Stimulated activated naive B cell treated with anti-CD40 and anti-IgM and Interleukin-4, amounts not matched to agents 10 μg/mL and 1 μg/mL and 100 μg/mL, for 72 hours (primary cell): Measurements from ENCODE around the gene YJU2.

Source experiments
- ATAC-seq, 2 donors: fragments of 150-1000 bp; cut with Tn5 transposase; replicated peaks; 2 replicates each; pipeline ENCODE4 v1.10.0; 2021; ENCODE audit warnings: moderate library complexity in 1 of 2
- DNase-seq: peaks from one replicate; pipeline ENCODE4 v3.0.0; 2021
- H3K27ac Mint-ChIP-seq: one replicate; pipeline ENCODE4 v1.8.0; 2022; ENCODE audit warnings: mild to moderate bottlenecking, mixed read lengths
- H3K27me3 Mint-ChIP-seq, 2 donors: one replicate each; pipeline ENCODE4 v1.8.0; 2022; ENCODE audit warnings: mixed read lengths in 2 of 2
- H3K36me3 Mint-ChIP-seq, 2 donors: one replicate each; pipeline ENCODE4 v1.8.0; 2022; ENCODE audit warnings: mixed read lengths in 2 of 2, mild to moderate bottlenecking in 1 of 2
- H3K4me1 Mint-ChIP-seq, 2 donors: one replicate each; pipeline ENCODE4 v1.8.0; 2022; ENCODE audit warnings: mixed read lengths in 2 of 2, mild to moderate bottlenecking in 1 of 2
- H3K4me3 Mint-ChIP-seq, 2 donors: one replicate each; pipeline ENCODE4 v1.8.0; 2022; ENCODE audit warnings: mild to moderate bottlenecking in 2 of 2, mixed read lengths in 2 of 2, moderate library complexity in 1 of 2
- H3K9me3 Mint-ChIP-seq, 2 donors: one replicate each; pipeline ENCODE4 v1.8.0; 2022; ENCODE audit warnings: mixed read lengths in 2 of 2, mild to moderate bottlenecking in 1 of 2

Gene YJU2

GRCh38 chr19:4304538-4305256 lies 57.8 kb downstream of the YJU2 start, which contains the start of gene FSD1:
Gene FSD1 (plus strand): TSS chr19:4304598. CDS start chr19:4304747, 149 bp downstream.
- H3K27me3 Mint-ChIP-seq, result peaks cover 28 to 29% of the 10 kb centered on the region in 2 donors
- peak within 1 kb of the TSS; percentile 72 to 82 for H3K4me3 Mint-ChIP-seq
- no peaks in the 10 kb centered on the region for H3K9me3 Mint-ChIP-seq
- peak; percentile 71 for DNase-seq
- peaks cover 5 to 11% of the 10 kb centered on the region in 2 donors for H3K4me1 Mint-ChIP-seq
- H3K27ac Mint-ChIP-seq, result peak within 1 kb of the TSS; percentile 69
- H3K36me3 Mint-ChIP-seq, result peaks cover 1 to 4% of the 10 kb centered on the region in 2 donors
- peak; percentile 98 to 99 for ATAC-seq

GRCh38 chr19:4305257-4305612 lies 58.4 kb downstream of the YJU2 start:
- Mint-ChIP-seq H3K4me3 (peak overlapping the region; percentile 72 to 82), H3K27ac (peak overlapping the region; percentile 69)

GRCh38 chr19:4305659-4306058 lies 58.8 kb downstream of the YJU2 start:
- H3K27ac Mint-ChIP-seq, result peak overlapping the region; percentile 69
- no peaks in the 10 kb centered on the region for H3K9me3 Mint-ChIP-seq
- peak overlapping the region; percentile 72 to 82 for H3K4me3 Mint-ChIP-seq

More at GRCh38 chr19:4305257-4305612, 58.4 kb downstream of the YJU2 start:
- ATAC-seq (no peak), DNase-seq (no peak)
- H3K36me3 Mint-ChIP-seq, result peaks cover 1 to 4% of the 10 kb centered on the region in 2 donors
- peaks cover 28 to 29% of the 10 kb centered on the region in 2 donors for H3K27me3 Mint-ChIP-seq
- H3K4me1 Mint-ChIP-seq, result peaks cover 5 to 11% of the 10 kb centered on the region in 2 donors
- no peaks in the 10 kb centered on the region for H3K9me3 Mint-ChIP-seq

GRCh38 chr19:4310247-4311121 lies 63.6 kb downstream of the YJU2 start:
- Mint-ChIP-seq H3K27ac (no peak overlapping the region), H3K27me3 (peaks cover 7 to 9% of the 10 kb centered on the region in 2 donors), H3K36me3 (peaks cover 1 to 4% of the 10 kb centered on the region in 2 donors), H3K4me1 (peaks cover 0 to under 1% of the 10 kb centered on the region in 2 donors), H3K9me3 (no peaks in the 10 kb centered on the region), H3K4me3 (no peak overlapping the region)
- ATAC-seq (no peak), DNase-seq (no peak)

More at GRCh38 chr19:4305659-4306058, 58.8 kb downstream of the YJU2 start:
- Mint-ChIP-seq H3K27me3 (peaks cover 25% of the 10 kb centered on the region in 2 donors), H3K36me3 (peaks cover 1 to 4% of the 10 kb centered on the region in 2 donors), H3K4me1 (peaks cover 5 to 11% of the 10 kb centered on the region in 2 donors)
- no peak for ATAC-seq
- no peak for DNase-seq

- H3K4me1 Mint-ChIP-seq, result no peaks in the 10 kb centered on the region
- H3K36me3 Mint-ChIP-seq, result peaks cover 0 to 3% of the 10 kb centered on the region in 2 donors
- peaks cover 2% of the 10 kb centered on the region in 2 donors for H3K9me3 Mint-ChIP-seq
- H3K27ac Mint-ChIP-seq, result no peak overlapping the region
- ATAC-seq, result no peak
- DNase-seq, result no peak
- no peaks in the 10 kb centered on the region for H3K27me3 Mint-ChIP-seq
- H3K4me3 Mint-ChIP-seq, result no peak overlapping the region
Measured at GRCh38 chr19:4313847-4314490, 67.1 kb downstream of the YJU2 start.

GRCh38 chr19:4316956-4317355 lies 70.1 kb downstream of the YJU2 start:
- H3K9me3 Mint-ChIP-seq, result peaks cover 22 to 23% of the 10 kb centered on the region in 2 donors
- no peaks in the 10 kb centered on the region for H3K27me3 Mint-ChIP-seq
- ATAC-seq (no peak), DNase-seq (no peak)
- no peak overlapping the region for H3K4me3 Mint-ChIP-seq
- H3K27ac Mint-ChIP-seq, result no peak overlapping the region
- no peaks in the 10 kb centered on the region for H3K4me1 Mint-ChIP-seq
- H3K36me3 Mint-ChIP-seq, result peaks cover 3% of the 10 kb centered on the region in 2 donors

- Mint-ChIP-seq H3K36me3 (peaks cover 3% of the 10 kb centered on the region in 2 donors), H3K4me3 (no peak overlapping the region), H3K27ac (no peak overlapping the region), H3K9me3 (peaks cover 22 to 23% of the 10 kb centered on the region in 2 donors), H3K4me1 (no peaks in the 10 kb centered on the region), H3K27me3 (no peaks in the 10 kb centered on the region)
- no peak for DNase-seq
- ATAC-seq, result no peak
Measured at GRCh38 chr19:4318460-4318859, 71.6 kb downstream of the YJU2 start.
